Measurements from ENCODE around the gene FXYD2.
A peak's percentile ranks its signal among the peaks of the same experiment; 100 is the strongest.

FXYD2 gene

GRCh38 chr11:117824571-117825537 is at the start of gene FXYD2:
Gene FXYD2 (minus strand): TSS chr11:117824744. CDS start chr11:117824678, 66 bp downstream.
- Histone ChIP-seq H3K4me1 (ENCODE audit: control insufficient read depth in 1 of 2, insufficient read depth in 2 of 2, low read length in 2 of 2) (peaks cover 32 to 48% of the 10 kb centered on the region in 2 donors), H3K4me3 (ENCODE audit: low read depth in 1 of 2, low read length in 2 of 2) (no peak within 1 kb of the TSS)

GRCh38 chr11:117873828-117874125 is 49.2 kb upstream of the FXYD2 start:
- Histone ChIP-seq H3K9ac (ENCODE audit: low read depth in 1 of 2, low read length in 2 of 2) (no peak overlapping the region), H3K4me1 (ENCODE audit: control insufficient read depth in 1 of 2, insufficient read depth in 2 of 2, low read length in 2 of 2) (peaks cover 0 to 21% of the 10 kb centered on the region in 2 donors), H3K27ac (ENCODE audit: low read depth, low read length) (no peak overlapping the region), H3K4me3 (ENCODE audit: low read depth in 1 of 2, low read length in 2 of 2) (no peak overlapping the region), H3K36me3 (ENCODE audit: control insufficient read depth in 1 of 2, insufficient read depth in 2 of 2, low read length in 2 of 2) (no peaks in the 10 kb centered on the region), H3K27me3 (ENCODE audit: control insufficient read depth in 1 of 2, insufficient read depth in 2 of 2, low read length in 2 of 2) (peaks cover 40 to 50% of the 10 kb centered on the region in 2 donors), H3K9me3 (ENCODE audit: control insufficient read depth in 1 of 2, low read length in 2 of 2) (no peaks in the 10 kb centered on the region)

More at GRCh38 chr11:117824571-117825537, at the start of gene FXYD2:
- H3K27ac ChIP-seq (ENCODE audit: low read depth, low read length) = peak within 1 kb of the TSS; percentile 60
- H3K9ac ChIP-seq (ENCODE audit: low read depth in 1 of 2, low read length in 2 of 2) = peak within 1 kb of the TSS in 1 of 2 donors; percentile 43
- no peaks in the 10 kb centered on the region for H3K9me3 ChIP-seq (ENCODE audit: control insufficient read depth in 1 of 2, low read length in 2 of 2)
- H3K27me3 ChIP-seq (ENCODE audit: control insufficient read depth in 1 of 2, insufficient read depth in 2 of 2, low read length in 2 of 2) = no peaks in the 10 kb centered on the region
- no peaks in the 10 kb centered on the region for H3K36me3 ChIP-seq (ENCODE audit: control insufficient read depth in 1 of 2, insufficient read depth in 2 of 2, low read length in 2 of 2)

DNA sequence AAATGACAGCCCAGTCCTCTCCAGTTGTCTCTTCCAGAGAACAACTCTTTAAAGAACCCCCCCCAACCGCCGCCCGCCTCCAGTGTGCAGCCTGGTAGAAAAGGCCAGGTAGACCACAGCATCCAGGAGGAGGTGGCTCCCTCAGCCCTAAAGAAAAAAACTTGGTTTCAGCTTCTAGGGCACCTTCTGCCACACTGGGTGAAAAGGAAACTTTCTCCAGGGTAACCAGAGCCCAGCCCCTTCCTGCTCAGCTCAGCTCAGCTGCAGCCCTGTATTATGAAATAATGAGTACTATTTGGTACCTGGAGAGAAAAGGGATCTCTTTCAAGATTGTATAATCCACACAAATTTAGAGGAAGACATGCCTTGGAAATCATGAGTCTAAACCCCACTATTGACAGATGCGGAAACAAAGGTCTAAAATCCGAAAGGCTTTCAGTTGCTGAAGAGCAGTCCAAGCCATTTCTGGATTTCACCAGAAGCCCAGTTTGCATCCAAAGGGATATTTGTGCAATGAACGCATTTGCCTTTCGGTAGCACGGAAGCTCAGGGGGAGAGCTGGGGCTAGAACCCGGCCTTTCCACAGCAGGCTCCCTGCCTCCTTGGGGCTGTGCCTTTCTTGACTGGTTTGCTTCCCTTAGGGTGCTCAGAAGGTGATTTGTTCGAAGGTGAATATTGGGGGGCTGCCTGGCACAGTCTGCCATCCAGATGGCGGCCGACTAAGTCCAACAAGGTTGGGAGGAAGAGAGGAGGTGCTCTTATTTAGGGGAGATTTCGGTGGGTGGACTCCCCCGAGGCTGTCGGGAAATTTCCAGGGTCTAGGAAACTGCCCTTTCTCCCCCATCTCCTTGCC is 48.7 kb upstream of the FXYD2 start:
- Histone ChIP-seq H3K9me3 (ENCODE audit: control insufficient read depth in 1 of 2, low read length in 2 of 2) (no peaks in the 10 kb centered on the region), H3K4me1 (ENCODE audit: control insufficient read depth in 1 of 2, insufficient read depth in 2 of 2, low read length in 2 of 2) (peaks cover 0 to 21% of the 10 kb centered on the region in 2 donors), H3K9ac (ENCODE audit: low read depth in 1 of 2, low read length in 2 of 2) (no peak overlapping the region), H3K27me3 (ENCODE audit: control insufficient read depth in 1 of 2, insufficient read depth in 2 of 2, low read length in 2 of 2) (peaks cover 35 to 44% of the 10 kb centered on the region in 2 donors), H3K36me3 (ENCODE audit: control insufficient read depth in 1 of 2, insufficient read depth in 2 of 2, low read length in 2 of 2) (no peaks in the 10 kb centered on the region), H3K27ac (ENCODE audit: low read depth, low read length) (no peak overlapping the region), H3K4me3 (ENCODE audit: low read depth in 1 of 2, low read length in 2 of 2) (no peak overlapping the region)

- Histone ChIP-seq H3K9ac (ENCODE audit: low read depth in 1 of 2, low read length in 2 of 2) (no peak overlapping the region), H3K4me3 (ENCODE audit: low read depth in 1 of 2, low read length in 2 of 2) (no peak overlapping the region), H3K27ac (ENCODE audit: low read depth, low read length) (no peak overlapping the region), H3K36me3 (ENCODE audit: control insufficient read depth in 1 of 2, insufficient read depth in 2 of 2, low read length in 2 of 2) (no peaks in the 10 kb centered on the region), H3K9me3 (ENCODE audit: control insufficient read depth in 1 of 2, low read length in 2 of 2) (no peaks in the 10 kb centered on the region), H3K27me3 (ENCODE audit: control insufficient read depth in 1 of 2, insufficient read depth in 2 of 2, low read length in 2 of 2) (peaks cover 29 to 38% of the 10 kb centered on the region in 2 donors), H3K4me1 (ENCODE audit: control insufficient read depth in 1 of 2, insufficient read depth in 2 of 2, low read length in 2 of 2) (peaks cover 0 to 21% of the 10 kb centered on the region in 2 donors)
Measured at GRCh38 chr11:117872420-117872961, 47.9 kb upstream of the FXYD2 start.

DNA sequence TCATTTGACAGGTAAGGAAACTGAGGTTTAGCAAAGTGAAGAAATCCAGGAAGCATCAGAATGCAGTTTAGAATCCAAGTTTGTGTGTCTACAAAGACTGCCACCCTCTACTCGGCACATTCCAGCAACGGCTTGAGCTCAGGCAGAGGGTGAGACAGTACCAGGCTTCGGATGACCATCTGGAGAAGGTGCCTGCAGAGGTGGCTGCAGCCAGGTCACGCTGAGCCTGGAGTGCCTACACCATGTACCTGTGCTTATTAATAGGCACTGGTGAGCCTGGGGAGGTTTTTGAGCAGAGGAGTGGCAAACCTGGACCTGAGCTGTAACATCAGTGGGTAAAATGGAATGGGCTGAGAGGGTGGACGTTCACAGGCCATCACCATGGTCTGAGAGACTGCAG is 47.2 kb upstream of the FXYD2 start:
- no peak overlapping the region for H3K4me3 ChIP-seq (ENCODE audit: low read depth in 1 of 2, low read length in 2 of 2)
- H3K27ac ChIP-seq (ENCODE audit: low read depth, low read length) = no peak overlapping the region
- H3K4me1 ChIP-seq (ENCODE audit: control insufficient read depth in 1 of 2, insufficient read depth in 2 of 2, low read length in 2 of 2) = peaks cover 0 to 18% of the 10 kb centered on the region in 2 donors
- no peak overlapping the region for H3K9ac ChIP-seq (ENCODE audit: low read depth in 1 of 2, low read length in 2 of 2)
- peaks cover 22 to 31% of the 10 kb centered on the region in 2 donors for H3K27me3 ChIP-seq (ENCODE audit: control insufficient read depth in 1 of 2, insufficient read depth in 2 of 2, low read length in 2 of 2)
- H3K9me3 ChIP-seq (ENCODE audit: control insufficient read depth in 1 of 2, low read length in 2 of 2) = no peaks in the 10 kb centered on the region
- H3K36me3 ChIP-seq (ENCODE audit: control insufficient read depth in 1 of 2, insufficient read depth in 2 of 2, low read length in 2 of 2) = no peaks in the 10 kb centered on the region

DNA sequence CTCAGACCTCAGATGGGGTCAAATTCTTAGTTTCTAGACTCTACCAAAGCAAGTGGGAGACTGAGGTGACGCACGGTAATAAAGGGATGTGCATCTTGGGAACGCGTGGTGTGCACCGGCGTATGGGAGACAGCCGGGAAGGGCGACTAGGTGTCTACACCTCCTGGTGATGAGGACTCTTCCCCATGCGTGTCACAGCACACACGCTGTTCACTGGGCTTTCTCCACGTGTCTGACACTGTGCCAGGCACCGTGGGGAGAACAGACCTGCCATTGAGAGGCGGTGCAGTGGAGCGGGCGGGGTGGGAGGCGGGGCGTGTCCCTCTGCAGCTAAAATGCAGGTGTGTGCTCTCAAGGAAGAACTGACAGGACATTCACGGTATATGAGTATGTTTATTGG is 46.6 kb upstream of the FXYD2 start:
- peaks cover 19 to 26% of the 10 kb centered on the region in 2 donors for H3K27me3 ChIP-seq (ENCODE audit: control insufficient read depth in 1 of 2, insufficient read depth in 2 of 2, low read length in 2 of 2)
- H3K9me3 ChIP-seq (ENCODE audit: control insufficient read depth in 1 of 2, low read length in 2 of 2) = no peaks in the 10 kb centered on the region
- no peaks in the 10 kb centered on the region for H3K36me3 ChIP-seq (ENCODE audit: control insufficient read depth in 1 of 2, insufficient read depth in 2 of 2, low read length in 2 of 2)
- no peak overlapping the region for H3K4me3 ChIP-seq (ENCODE audit: low read depth in 1 of 2, low read length in 2 of 2)
- H3K27ac ChIP-seq (ENCODE audit: low read depth, low read length) = no peak overlapping the region
- no peak overlapping the region for H3K9ac ChIP-seq (ENCODE audit: low read depth in 1 of 2, low read length in 2 of 2)
- H3K4me1 ChIP-seq (ENCODE audit: control insufficient read depth in 1 of 2, insufficient read depth in 2 of 2, low read length in 2 of 2) = peaks cover 0 to 15% of the 10 kb centered on the region in 2 donors

- Histone ChIP-seq H3K36me3 (ENCODE audit: control insufficient read depth in 1 of 2, insufficient read depth in 2 of 2, low read length in 2 of 2) (no peaks in the 10 kb centered on the region), H3K9ac (ENCODE audit: low read depth in 1 of 2, low read length in 2 of 2) (no peak overlapping the region), H3K9me3 (ENCODE audit: control insufficient read depth in 1 of 2, low read length in 2 of 2) (no peaks in the 10 kb centered on the region), H3K4me3 (ENCODE audit: low read depth in 1 of 2, low read length in 2 of 2) (no peak overlapping the region), H3K4me1 (ENCODE audit: control insufficient read depth in 1 of 2, insufficient read depth in 2 of 2, low read length in 2 of 2) (peaks cover 0 to 7% of the 10 kb centered on the region in 2 donors), H3K27ac (ENCODE audit: low read depth, low read length) (no peak overlapping the region), H3K27me3 (ENCODE audit: control insufficient read depth in 1 of 2, insufficient read depth in 2 of 2, low read length in 2 of 2) (peaks cover 10 to 18% of the 10 kb centered on the region in 2 donors)
Measured at GRCh38 chr11:117870103-117870952, 45.8 kb upstream of the FXYD2 start.

- H3K4me1 ChIP-seq (ENCODE audit: control insufficient read depth in 1 of 2, insufficient read depth in 2 of 2, low read length in 2 of 2) = no peaks in the 10 kb centered on the region
- peaks cover 4 to 12% of the 10 kb centered on the region in 2 donors for H3K27me3 ChIP-seq (ENCODE audit: control insufficient read depth in 1 of 2, insufficient read depth in 2 of 2, low read length in 2 of 2)
- no peak overlapping the region for H3K27ac ChIP-seq (ENCODE audit: low read depth, low read length)
- H3K36me3 ChIP-seq (ENCODE audit: control insufficient read depth in 1 of 2, insufficient read depth in 2 of 2, low read length in 2 of 2) = no peaks in the 10 kb centered on the region
- no peaks in the 10 kb centered on the region for H3K9me3 ChIP-seq (ENCODE audit: control insufficient read depth in 1 of 2, low read length in 2 of 2)
- H3K9ac ChIP-seq (ENCODE audit: low read depth in 1 of 2, low read length in 2 of 2) = no peak overlapping the region
- H3K4me3 ChIP-seq (ENCODE audit: low read depth in 1 of 2, low read length in 2 of 2) = no peak overlapping the region
Measured at GRCh38 chr11:117869604-117870003, 45.1 kb upstream of the FXYD2 start.

DNA sequence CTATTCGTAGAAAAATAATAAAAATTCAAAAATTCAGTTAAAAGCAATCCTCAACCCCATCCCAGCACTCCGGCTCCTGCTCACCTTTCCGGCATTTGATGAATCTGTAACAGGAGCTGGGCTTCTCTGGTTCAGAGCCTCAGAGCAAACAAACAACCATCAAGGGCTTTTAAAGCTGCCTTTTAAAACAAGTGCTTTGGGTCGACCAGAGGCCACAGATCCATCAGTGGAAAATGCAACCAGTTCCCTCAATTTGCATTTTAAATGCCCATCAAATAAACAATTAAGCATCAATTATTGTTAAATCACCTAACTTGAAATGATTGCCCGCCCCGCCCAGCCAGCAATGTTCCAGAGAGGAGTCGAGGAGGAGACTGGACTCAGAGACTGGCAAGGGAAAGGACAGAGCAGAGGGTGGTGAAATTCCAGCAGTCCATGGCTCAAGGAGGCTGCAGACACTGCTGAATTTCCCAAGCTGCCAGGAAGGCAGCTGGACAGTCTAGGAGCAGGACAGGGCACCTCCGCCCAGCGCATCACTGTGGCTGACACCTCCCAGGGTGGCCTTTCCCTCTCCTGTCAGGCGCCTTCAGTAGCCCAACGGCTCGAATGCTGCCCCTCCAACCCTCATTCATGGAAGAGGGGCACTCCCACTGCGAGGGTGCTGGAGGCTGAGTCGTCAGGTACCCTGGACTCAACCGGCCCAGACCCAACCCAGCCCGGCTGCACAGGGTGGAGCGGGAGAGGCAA is 44.4 kb upstream of the FXYD2 start:
- Histone ChIP-seq H3K36me3 (ENCODE audit: control insufficient read depth in 1 of 2, insufficient read depth in 2 of 2, low read length in 2 of 2) (no peaks in the 10 kb centered on the region), H3K4me3 (ENCODE audit: low read depth in 1 of 2, low read length in 2 of 2) (no peak overlapping the region), H3K9ac (ENCODE audit: low read depth in 1 of 2, low read length in 2 of 2) (no peak overlapping the region), H3K27me3 (ENCODE audit: control insufficient read depth in 1 of 2, insufficient read depth in 2 of 2, low read length in 2 of 2) (peaks cover 4 to 9% of the 10 kb centered on the region in 2 donors), H3K9me3 (ENCODE audit: control insufficient read depth in 1 of 2, low read length in 2 of 2) (no peaks in the 10 kb centered on the region), H3K4me1 (ENCODE audit: control insufficient read depth in 1 of 2, insufficient read depth in 2 of 2, low read length in 2 of 2) (no peaks in the 10 kb centered on the region), H3K27ac (ENCODE audit: low read depth, low read length) (no peak overlapping the region)

All from duodenal mucosa (tissue), 2 donors.